ENCODE measurements around the gene LYPD6B. TPM values are rescaled to one million over a fixed set of nuclear protein-coding genes. Genes with fewer than 3 reads are reported as not detected.

The LYPD6B gene
- total RNA-seq, 1 experiment from 2014 or later = 6.1 TPM

GRCh38 chr2:149008381-149008780, 30.1 kb upstream of the LYPD6B start:
- BruUV-seq (replicated peaks) = no TSS peak
- no peak for DNase-seq (ENCODE audit: low read depth, low spot score)
- Histone ChIP-seq H3K27me3 (ENCODE audit: insufficient read depth, low read length) (no peaks in the 10 kb centered on the region), H4K20me1 (ENCODE audit: insufficient read depth) (no peaks in the 10 kb centered on the region), H3K9ac (ENCODE audit: low read length) (no peak overlapping the region), H2AFZ (ENCODE audit: low read depth, low read length, poor library complexity, severe bottlenecking) (no peak overlapping the region), H3K79me2 (ENCODE audit: insufficient read depth, low read length) (no peaks in the 10 kb centered on the region), H3K9me3 (ENCODE audit: control insufficient read depth in 1 of 2, insufficient read depth in 1 of 2, low read depth in 1 of 2, low read length in 2 of 2) (no peaks in the 10 kb centered on the region), H3K9me2 (ENCODE audit: insufficient read depth) (no peaks in the 10 kb centered on the region), H3K4me3 (replicated peaks in 1 of 2; ENCODE audit: low read depth in 1 of 2, low read length in 2 of 2) (no peak overlapping the region), H3K4me2 (ENCODE audit: low read length) (no peak overlapping the region), H3K4me1 (ENCODE audit: control insufficient read depth in 1 of 2, insufficient read depth in 2 of 2, low read length in 2 of 2) (no peaks in the 10 kb centered on the region), H3K27ac (ENCODE audit: low read depth, low read length) (no peak overlapping the region), H3K36me3 (ENCODE audit: control insufficient read depth in 1 of 2, insufficient read depth in 2 of 2, low read length in 2 of 2) (no peaks in the 10 kb centered on the region; a peak in 1 of 4 replicates)
- ChIA-PET CTCF (interaction anchor here (1.8 kb wide), 1 partner anchor 9 kb away, joined by 5 read pairs; no protein-coding TSS in a partner anchor), RAD21 (ENCODE audit: low non-redundant PET in 1 of 2, low total read pairs in 2 of 2, uncharacterized antibody in 2 of 2, unreplicated experiment in 2 of 2) (no interaction called here), POLR2A (no interaction called here)
- no peak for TF ChIP-seq REST (IDR thresholded peaks at IDR 0.05; ENCODE audit: low read depth)
- no peak for TF ChIP-seq ZNF274 (IDR thresholded peaks at IDR 0.05; ENCODE audit: low read depth, low read length)
- TF ChIP-seq POLR2A (IDR thresholded peaks at IDR 0.05; ENCODE audit: borderline replicate concordance, extremely low read depth, insufficient read depth, insufficient read length) = no peak
- TF ChIP-seq CTCF (IDR thresholded peaks at IDR 0.05 in 2 of 3, conservative IDR thresholded peaks at IDR 0.05 in 1 of 3; ENCODE audit: borderline replicate concordance in 1 of 3, insufficient read depth in 1 of 3, low read depth in 2 of 3, low read length in 2 of 3) = no peak
- no peak for TF ChIP-seq MAX (IDR thresholded peaks at IDR 0.05)
- no peak for TF ChIP-seq SRF (IDR thresholded peaks at IDR 0.05; ENCODE audit: low read depth)
- no peak for TF ChIP-seq EZH2phosphoT487 (IDR thresholded peaks at IDR 0.05; ENCODE audit: borderline replicate concordance)
- TF ChIP-seq SIN3A (IDR thresholded peaks at IDR 0.05; ENCODE audit: low read depth) = no peak
- no peak for TF ChIP-seq EZH2 (IDR thresholded peaks at IDR 0.05)
- no peak for TF ChIP-seq CEBPB (IDR thresholded peaks at IDR 0.05; ENCODE audit: low read depth)
- no peak for TF ChIP-seq ELF1 (IDR thresholded peaks at IDR 0.05; ENCODE audit: borderline replicate concordance, low read depth)
- no peak for TF ChIP-seq ZFX (IDR thresholded peaks at IDR 0.05)
- no peak for ATAC-seq
- intact Hi-C loops (cut with micrococcal nuclease) = no loop called here
